K562 (cell line): ENCODE results near the gene ENOSF1.

Experiments used
- ATF2 ChIP-seq: sonication (generic); formaldehyde crosslinking; IDR thresholded peaks from 2 replicates; pipeline ENCODE4 v1.8.1; 2022; ENCODE audit warnings: missing genetic modification reagents
- BHLHE40 ChIP-seq: IDR thresholded peaks from 2 replicates; pipeline ENCODE4 v1.6.1; 2011; ENCODE audit warnings: low read length, improper control_type of control experiment
- CHD2 ChIP-seq: IDR thresholded peaks from 2 replicates; pipeline ENCODE4 v1.6.1; 2011; ENCODE audit warnings: low read depth, low read length
- CTCF ChIP-seq, 3 experiments: IDR thresholded peaks in 2 of 3; conservative IDR thresholded peaks in 1 of 3; 2 replicates each; pipeline ENCODE4 v1.5.1; 2011 to 2012; ENCODE audit warnings: low read length in 3 of 3, mild to moderate bottlenecking in 3 of 3, control low read depth in 2 of 3, improper control_type of control experiment in 1 of 3, inconsistent platforms in 1 of 3, low read depth in 1 of 3, mixed read lengths in 1 of 3, moderate library complexity in 1 of 3; ENCODE audit not compliant: insufficient read depth in 2 of 3
- EZH2 ChIP-seq: IDR thresholded peaks from 2 replicates; pipeline ENCODE4 v1.6.1; 2012; ENCODE audit warnings: low read depth, mild to moderate bottlenecking, inconsistent platforms, low read length, borderline replicate concordance
- HNRNPH1 ChIP-seq: fragments of 200-400 bp; formaldehyde crosslinking; optimal IDR thresholded peaks from 2 replicates; pipeline ENCODE3; 2017; ENCODE audit warnings: low read depth, mild to moderate bottlenecking, low read length, moderate library complexity
- NFYB ChIP-seq: IDR thresholded peaks from 2 replicates; pipeline ENCODE4 v1.6.1; 2011; ENCODE audit warnings: mild to moderate bottlenecking, moderate library complexity; ENCODE audit not compliant: insufficient read length; ENCODE audit errors: extremely low read depth
- TARDBP ChIP-seq: fragments of 450-650 bp; IDR thresholded peaks from 2 replicates; pipeline ENCODE4 v1.6.1; 2016
- USF1 ChIP-seq: sonication (generic); formaldehyde crosslinking; IDR thresholded peaks from 2 replicates; pipeline ENCODE4 v1.9.0; 2022; ENCODE audit warnings: mild to moderate bottlenecking, missing genetic modification reagents
- USF2 ChIP-seq: sonication (generic); formaldehyde crosslinking; IDR thresholded peaks from 2 replicates; pipeline ENCODE4 v1.5.0; 2020; ENCODE audit warnings: missing genetic modification reagents
- ZNF23 ChIP-seq: fragments of 250-450 bp; sonication (Bioruptor Pico); IDR thresholded peaks from 2 replicates; pipeline ENCODE4 v1.4.0; 2020; ENCODE audit warnings: mild to moderate bottlenecking
- ZNF232 ChIP-seq: sonication (generic); formaldehyde crosslinking; IDR thresholded peaks from 2 replicates; pipeline ENCODE4 v1.8.0; 2022; ENCODE audit warnings: mild to moderate bottlenecking, missing genetic modification reagents
- TF ChIP-seq, protein P1 (sequence below), 2 experiments: fragments of 450-650 bp in 1 of 2; sonication (generic) in 1 of 2; formaldehyde crosslinking in 1 of 2; IDR thresholded peaks; 2 replicates each; pipeline versions ENCODE4 v1.7.1 to v1.9.0; 2016 to 2022; ENCODE audit warnings: inconsistent platforms in 1 of 2, mild to moderate bottlenecking in 1 of 2, missing genetic modification reagents in 1 of 2

DNA sequence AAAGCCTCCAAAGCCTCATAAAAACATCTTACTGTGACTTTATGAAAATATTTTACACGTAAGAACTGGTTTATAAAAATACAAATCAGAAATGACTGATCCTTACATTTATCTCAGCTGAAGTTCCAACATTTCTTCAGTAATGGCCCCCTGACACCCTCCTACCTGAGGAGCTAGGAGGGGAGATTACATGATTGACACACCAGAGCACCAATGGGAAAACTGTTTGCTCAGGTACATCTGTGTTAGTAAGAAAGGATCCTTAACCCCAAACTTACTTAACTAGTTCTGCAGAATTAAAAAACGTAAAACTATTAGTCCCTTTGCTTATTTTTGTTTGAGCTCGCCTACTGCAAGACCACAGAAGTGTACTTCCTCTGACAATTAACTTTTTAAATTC, 27.0 kb downstream of the ENOSF1 start:
- TF ChIP-seq HNRNPH1 (no peak), USF2 (CRISPR knock-in tag) (no peak), USF1 (CRISPR knock-in tag) (no peak), TARDBP (no peak), ZNF232 (CRISPR knock-in tag) (no peak), NFYB (no peak), CTCF (IDR thresholded peaks at IDR 0.05 in 2 of 3, conservative IDR thresholded peaks at IDR 0.05 in 1 of 3; ENCODE audit: insufficient read depth in 2 of 3, low read depth in 1 of 3, low read length in 3 of 3) (no peak), BHLHE40 (no peak), EZH2 (no peak), CHD2 (no peak), ATF2 (no peak), ZNF23 (CRISPR knock-in tag) (no peak)
- TF ChIP-seq, protein P1, sequence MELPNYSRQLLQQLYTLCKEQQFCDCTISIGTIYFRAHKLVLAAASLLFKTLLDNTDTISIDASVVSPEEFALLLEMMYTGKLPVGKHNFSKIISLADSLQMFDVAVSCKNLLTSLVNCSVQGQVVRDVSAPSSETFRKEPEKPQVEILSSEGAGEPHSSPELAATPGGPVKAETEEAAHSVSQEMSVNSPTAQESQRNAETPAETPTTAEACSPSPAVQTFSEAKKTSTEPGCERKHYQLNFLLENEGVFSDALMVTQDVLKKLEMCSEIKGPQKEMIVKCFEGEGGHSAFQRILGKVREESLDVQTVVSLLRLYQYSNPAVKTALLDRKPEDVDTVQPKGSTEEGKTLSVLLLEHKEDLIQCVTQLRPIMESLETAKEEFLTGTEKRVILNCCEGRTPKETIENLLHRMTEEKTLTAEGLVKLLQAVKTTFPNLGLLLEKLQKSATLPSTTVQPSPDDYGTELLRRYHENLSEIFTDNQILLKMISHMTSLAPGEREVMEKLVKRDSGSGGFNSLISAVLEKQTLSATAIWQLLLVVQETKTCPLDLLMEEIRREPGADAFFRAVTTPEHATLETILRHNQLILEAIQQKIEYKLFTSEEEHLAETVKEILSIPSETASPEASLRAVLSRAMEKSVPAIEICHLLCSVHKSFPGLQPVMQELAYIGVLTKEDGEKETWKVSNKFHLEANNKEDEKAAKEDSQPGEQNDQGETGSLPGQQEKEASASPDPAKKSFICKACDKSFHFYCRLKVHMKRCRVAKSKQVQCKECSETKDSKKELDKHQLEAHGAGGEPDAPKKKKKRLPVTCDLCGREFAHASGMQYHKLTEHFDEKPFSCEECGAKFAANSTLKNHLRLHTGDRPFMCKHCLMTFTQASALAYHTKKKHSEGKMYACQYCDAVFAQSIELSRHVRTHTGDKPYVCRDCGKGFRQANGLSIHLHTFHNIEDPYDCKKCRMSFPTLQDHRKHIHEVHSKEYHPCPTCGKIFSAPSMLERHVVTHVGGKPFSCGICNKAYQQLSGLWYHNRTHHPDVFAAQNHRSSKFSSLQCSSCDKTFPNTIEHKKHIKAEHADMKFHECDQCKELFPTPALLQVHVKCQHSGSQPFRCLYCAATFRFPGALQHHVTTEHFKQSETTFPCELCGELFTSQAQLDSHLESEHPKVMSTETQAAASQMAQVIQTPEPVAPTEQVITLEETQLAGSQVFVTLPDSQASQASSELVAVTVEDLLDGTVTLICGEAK (IDR thresholded peaks at IDR 0.05) = no peak
- TF ChIP-seq, protein P1 (CRISPR knock-in tag; IDR thresholded peaks at IDR 0.05) = no peak
